ENCODE data around the gene ATP8B1. TPM values are rescaled to one million over a fixed set of nuclear protein-coding genes. Genes with fewer than 3 reads are reported as not detected.

The ATP8B1 gene
- total and polyA plus RNA-seq, 9 of the 15 experiments (the other 6 are each of a cell fraction or from before 2014, with no cell fraction given): 0.01 to 0.22 (median 0.03) TPM; not detected in 3

DNA sequence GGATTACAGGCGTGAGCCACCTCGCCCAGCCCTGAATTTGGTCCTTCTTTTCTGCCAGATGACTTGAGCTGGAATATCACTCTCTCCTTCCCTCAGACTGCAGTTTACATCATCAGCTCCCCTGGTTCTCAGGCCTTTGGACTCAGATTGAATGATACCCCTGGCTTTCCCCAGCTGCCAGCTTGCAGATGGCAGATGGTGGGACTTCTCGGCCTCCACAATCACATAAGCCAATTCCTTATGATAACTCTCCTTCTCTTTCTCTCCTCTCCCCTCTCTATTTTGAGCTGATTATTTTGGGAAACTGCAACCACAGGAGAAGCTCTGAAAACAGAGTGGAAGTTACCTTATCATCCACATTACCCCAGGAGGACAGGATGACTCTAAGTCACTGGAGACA lies 33.4 kb upstream of the ATP8B1 start:
- ChIA-PET POLR2A (interaction anchor here (0.8 kb wide), 1 partner anchor 9 kb away, joined by 5 read pairs; no protein-coding TSS in a partner anchor), CTCF (ENCODE audit: low intra/inter-chr PET ratio) (no interaction called here)
- ATAC-seq: no peak
- intact Hi-C loops (cut with micrococcal nuclease): no loop called here
- 0 out of 2 replicates have a peak, but pooled peaks cover 1% of the 10 kb centered on the region for H3K9me3 ChIP-seq (replicated peaks; ENCODE audit: control insufficient read depth, insufficient read depth, low read depth, low read length)
- no peak overlapping the region for H2AFZ ChIP-seq (ENCODE audit: low read depth, low read length)
- no peak overlapping the region for H3K27ac ChIP-seq (ENCODE audit: extremely low read depth, low read depth, low read length)
- TF ChIP-seq GMEB1 (CRISPR knock-in tag; IDR thresholded peaks at IDR 0.05) (no peak), POLR2AphosphoS5 (IDR thresholded peaks at IDR 0.05; ENCODE audit: control insufficient read depth, insufficient read depth, low read depth, low read length) (no peak), CCNT2 (IDR thresholded peaks at IDR 0.05; ENCODE audit: borderline replicate concordance, extremely low read depth, insufficient read length, low read depth, low read length) (no peak), FOXJ3 (CRISPR knock-in tag; IDR thresholded peaks at IDR 0.05) (no peak), RFX1 (IDR thresholded peaks at IDR 0.05) (no peak), CBX3 (IDR thresholded peaks at IDR 0.05; ENCODE audit: borderline replicate concordance in 1 of 2, low read length in 2 of 2) (no peak), GTF2B (IDR thresholded peaks at IDR 0.05; ENCODE audit: extremely low read depth, insufficient read length) (no peak), USF2 (CRISPR knock-in tag; IDR thresholded peaks at IDR 0.05) (no peak), SUPT5H (IDR thresholded peaks at IDR 0.05) (no peak), ZNF609 (CRISPR knock-in tag; IDR thresholded peaks at IDR 0.05; ENCODE audit: borderline replicate concordance) (no peak), SRSF9 (IDR thresholded peaks at IDR 0.05; ENCODE audit: borderline replicate concordance, low read depth, low read length) (no peak), YBX1 (IDR thresholded peaks at IDR 0.05) (no peak)
- TF ChIP-seq, protein P1, sequence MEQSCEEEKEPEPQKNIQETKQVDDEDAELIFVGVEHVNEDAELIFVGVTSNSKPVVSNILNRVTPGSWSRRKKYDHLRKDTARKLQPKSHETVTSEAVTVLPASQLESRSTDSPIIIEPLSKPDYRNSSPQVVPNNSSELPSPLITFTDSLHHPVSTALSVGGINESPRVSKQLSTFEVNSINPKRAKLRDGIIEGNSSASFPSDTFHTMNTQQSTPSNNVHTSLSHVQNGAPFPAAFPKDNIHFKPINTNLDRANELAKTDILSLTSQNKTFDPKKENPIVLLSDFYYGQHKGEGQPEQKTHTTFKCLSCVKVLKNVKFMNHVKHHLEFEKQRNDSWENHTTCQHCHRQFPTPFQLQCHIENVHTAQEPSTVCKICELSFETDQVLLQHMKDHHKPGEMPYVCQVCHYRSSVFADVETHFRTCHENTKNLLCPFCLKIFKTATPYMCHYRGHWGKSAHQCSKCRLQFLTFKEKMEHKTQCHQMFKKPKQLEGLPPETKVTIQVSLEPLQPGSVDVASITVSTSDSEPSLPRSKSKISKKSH (CRISPR knock-in tag; IDR thresholded peaks at IDR 0.05): no peak
- in situ Hi-C loops (cut with MboI): no loop called here
- no peaks in the 10 kb centered on the region for H3K79me2 ChIP-seq (ENCODE audit: control insufficient read depth, insufficient read depth, low read length)
- DNase-seq (ENCODE audit: extremely low read depth in 1 of 4, low spot score in 3 of 4): no peak
- no peak overlapping the region for H3K9ac ChIP-seq (ENCODE audit: insufficient read depth in 1 of 2, low read depth in 2 of 2, low read length in 2 of 2)
- no peaks in the 10 kb centered on the region for H3K9me1 ChIP-seq (ENCODE audit: control insufficient read depth, insufficient read depth, low read length)
- no peak for FAIRE-seq
- H3K36me3 ChIP-seq (ENCODE audit: control insufficient read depth, insufficient read depth, low read length): no peaks in the 10 kb centered on the region
- BruUV-seq (replicated peaks): no TSS peak
- H4K20me1 ChIP-seq (replicated peaks; ENCODE audit: control insufficient read depth, insufficient read depth, low read length): no peaks in the 10 kb centered on the region
- WGBS (ENCODE audit: insufficient coverage, low coverage, missing lambda C conversion rate): 100% methylated on average over 1 of the region's 3 CpGs
- no peak overlapping the region for H3K4me2 ChIP-seq (ENCODE audit: insufficient read depth, low read length)
- H3K27me3 ChIP-seq (ENCODE audit: control insufficient read depth in 2 of 2, insufficient read depth in 2 of 2, low read length in 2 of 2): no peaks in the 10 kb centered on the region
- H3K4me3 ChIP-seq: no peak overlapping the region
- peaks cover 0 to 11% of the 10 kb centered on the region in 2 experiments; a peak in 3 of 5 replicates for H3K4me1 ChIP-seq (replicated peaks in 1 of 2; ENCODE audit: control insufficient read depth in 2 of 2, insufficient read depth in 2 of 2, low read length in 2 of 2)
